ENCODE data around the gene MAP3K14. TPM values are rescaled to one million over a fixed set of nuclear protein-coding genes. Genes with fewer than 3 reads are reported as not detected.
A peak's percentile ranks its signal among the peaks of the same experiment; 100 is the strongest.

MAP3K14 gene
- total RNA-seq, 1 donor from 2014 or later = 0.79 TPM

DNA sequence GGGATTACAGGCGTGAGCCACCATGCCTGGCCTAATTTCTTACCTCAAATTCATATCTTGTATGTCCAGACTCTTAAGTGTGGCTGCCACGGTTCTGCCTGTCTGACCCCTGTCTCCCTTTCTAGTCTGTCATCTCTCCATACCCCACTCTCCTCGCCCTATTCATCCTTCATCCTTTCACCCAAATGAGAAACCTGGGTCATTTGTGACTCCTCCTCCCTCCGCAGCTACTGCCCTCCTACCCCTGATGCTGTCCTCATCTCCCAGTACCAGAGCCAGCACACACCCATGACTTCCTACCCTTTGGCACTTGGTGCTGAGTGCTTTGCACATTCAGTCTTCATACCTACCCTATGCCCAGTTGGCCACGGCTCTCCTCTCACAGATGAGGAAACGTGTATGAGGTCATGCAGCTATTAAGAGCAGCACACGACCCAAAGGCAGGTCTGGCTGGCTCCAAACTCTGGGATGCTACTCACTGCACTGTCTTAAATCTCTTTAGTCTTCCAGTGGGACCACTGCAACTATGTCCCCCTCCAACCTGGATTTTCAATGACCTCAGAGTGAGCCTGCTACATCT, 56.5 kb downstream of the MAP3K14 start:
- Histone ChIP-seq H3K36me3 (ENCODE audit: control insufficient read depth, insufficient read depth, low read length) (peaks cover 6% of the 10 kb centered on the region), H3K4me3 (ENCODE audit: low read depth, low read length) (no peak overlapping the region), H3K27me3 (ENCODE audit: control insufficient read depth, insufficient read depth, low read length) (no peaks in the 10 kb centered on the region)
- DNase-seq (ENCODE audit: low read depth) (no peak), FAIRE-seq (no peak)
- TF ChIP-seq, protein P1, sequence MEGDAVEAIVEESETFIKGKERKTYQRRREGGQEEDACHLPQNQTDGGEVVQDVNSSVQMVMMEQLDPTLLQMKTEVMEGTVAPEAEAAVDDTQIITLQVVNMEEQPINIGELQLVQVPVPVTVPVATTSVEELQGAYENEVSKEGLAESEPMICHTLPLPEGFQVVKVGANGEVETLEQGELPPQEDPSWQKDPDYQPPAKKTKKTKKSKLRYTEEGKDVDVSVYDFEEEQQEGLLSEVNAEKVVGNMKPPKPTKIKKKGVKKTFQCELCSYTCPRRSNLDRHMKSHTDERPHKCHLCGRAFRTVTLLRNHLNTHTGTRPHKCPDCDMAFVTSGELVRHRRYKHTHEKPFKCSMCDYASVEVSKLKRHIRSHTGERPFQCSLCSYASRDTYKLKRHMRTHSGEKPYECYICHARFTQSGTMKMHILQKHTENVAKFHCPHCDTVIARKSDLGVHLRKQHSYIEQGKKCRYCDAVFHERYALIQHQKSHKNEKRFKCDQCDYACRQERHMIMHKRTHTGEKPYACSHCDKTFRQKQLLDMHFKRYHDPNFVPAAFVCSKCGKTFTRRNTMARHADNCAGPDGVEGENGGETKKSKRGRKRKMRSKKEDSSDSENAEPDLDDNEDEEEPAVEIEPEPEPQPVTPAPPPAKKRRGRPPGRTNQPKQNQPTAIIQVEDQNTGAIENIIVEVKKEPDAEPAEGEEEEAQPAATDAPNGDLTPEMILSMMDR (IDR thresholded peaks at IDR 0.05; ENCODE audit: insufficient read depth, low read length, severe bottlenecking) = no peak

- Histone ChIP-seq H3K36me3 (ENCODE audit: control insufficient read depth, insufficient read depth, low read length) (no peaks in the 10 kb centered on the region), H3K4me3 (ENCODE audit: low read depth, low read length) (no peak overlapping the region), H3K27me3 (ENCODE audit: control insufficient read depth, insufficient read depth, low read length) (no peaks in the 10 kb centered on the region)
- TF ChIP-seq, protein P1 (IDR thresholded peaks at IDR 0.05; ENCODE audit: insufficient read depth, low read length, severe bottlenecking) = no peak
- FAIRE-seq (no peak), DNase-seq (ENCODE audit: low read depth) (no peak)
These were observed 57.8 kb downstream of the MAP3K14 start for GRCh38 chr17:45258981-45259380.

DNA sequence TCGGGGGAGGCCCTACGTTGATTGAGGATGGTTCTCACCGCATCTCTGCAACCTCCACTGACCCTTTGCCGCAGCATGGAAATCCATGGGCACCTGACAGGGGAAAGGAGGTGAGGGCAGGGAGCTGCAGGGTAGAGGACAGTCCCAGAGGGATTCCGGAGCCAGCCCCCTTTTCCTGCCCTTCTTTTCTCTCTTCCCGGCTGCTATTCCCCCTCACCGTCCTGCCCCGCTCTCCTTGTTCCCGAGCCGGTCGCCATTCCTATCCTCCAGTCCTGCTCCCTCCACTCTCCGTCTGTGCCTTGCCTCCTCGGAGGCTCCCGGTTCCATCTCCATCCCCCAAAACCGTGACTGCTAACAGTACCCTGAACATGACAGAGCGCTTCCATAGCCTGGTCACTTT, 59.7 kb downstream of the MAP3K14 start:
- no peak for DNase-seq (ENCODE audit: low read depth)
- no peaks in the 10 kb centered on the region for H3K27me3 ChIP-seq (ENCODE audit: control insufficient read depth, insufficient read depth, low read length)
- no peak overlapping the region for H3K4me3 ChIP-seq (ENCODE audit: low read depth, low read length)
- TF ChIP-seq, protein P1 (IDR thresholded peaks at IDR 0.05; ENCODE audit: insufficient read depth, low read length, severe bottlenecking) = no peak
- no peak for FAIRE-seq
- H3K36me3 ChIP-seq (ENCODE audit: control insufficient read depth, insufficient read depth, low read length) = no peaks in the 10 kb centered on the region

DNA sequence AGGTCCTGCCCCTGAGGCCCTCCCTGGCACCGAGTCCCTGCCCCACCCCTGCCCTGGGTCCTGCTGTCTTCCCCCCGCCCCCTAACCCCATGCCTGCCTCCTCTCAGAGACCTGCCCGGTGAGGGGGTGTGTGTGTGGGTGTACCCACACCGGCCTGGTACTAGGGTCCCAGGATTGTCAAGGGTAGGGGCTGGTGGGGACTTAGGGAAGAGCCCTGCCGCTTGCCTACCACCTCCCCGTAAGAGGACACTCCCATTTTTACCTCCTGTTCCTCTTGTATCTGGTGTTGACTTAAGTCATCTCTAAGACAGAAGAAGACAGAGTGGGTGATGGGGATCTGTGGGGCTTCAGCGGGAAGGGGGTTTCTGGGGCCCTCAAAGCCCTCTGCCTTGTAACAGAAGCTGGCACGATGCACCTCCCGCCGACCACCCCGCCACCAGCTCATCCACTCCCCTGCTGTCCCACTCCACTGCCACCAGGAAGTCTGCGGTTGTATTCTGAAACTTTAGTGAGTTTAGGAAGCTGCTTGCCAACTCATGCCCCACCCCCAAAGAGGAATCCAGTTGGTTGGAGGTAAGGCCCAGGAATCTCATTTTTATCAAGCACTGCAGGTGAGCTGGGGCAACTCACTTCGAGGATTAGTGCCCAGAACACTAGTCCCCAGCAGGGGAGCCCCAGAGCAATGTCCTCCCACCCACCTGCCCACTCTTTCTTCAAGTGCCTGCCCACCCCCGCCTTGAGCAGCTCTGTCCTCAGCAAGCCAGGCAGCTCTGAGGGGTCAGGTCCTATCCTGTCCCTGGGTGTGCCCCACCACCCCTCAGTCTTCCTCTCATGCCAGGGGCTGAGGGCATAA, 60.5 kb downstream of the MAP3K14 start:
- H3K4me3 ChIP-seq (ENCODE audit: low read depth, low read length) = no peak overlapping the region
- no peaks in the 10 kb centered on the region for H3K27me3 ChIP-seq (ENCODE audit: control insufficient read depth, insufficient read depth, low read length)
- DNase-seq (ENCODE audit: low read depth) (no peak), FAIRE-seq (no peak)
- TF ChIP-seq, protein P1 (IDR thresholded peaks at IDR 0.05; ENCODE audit: insufficient read depth, low read length, severe bottlenecking) = peak; percentile 21
- H3K36me3 ChIP-seq (ENCODE audit: control insufficient read depth, insufficient read depth, low read length) = no peaks in the 10 kb centered on the region

DNA sequence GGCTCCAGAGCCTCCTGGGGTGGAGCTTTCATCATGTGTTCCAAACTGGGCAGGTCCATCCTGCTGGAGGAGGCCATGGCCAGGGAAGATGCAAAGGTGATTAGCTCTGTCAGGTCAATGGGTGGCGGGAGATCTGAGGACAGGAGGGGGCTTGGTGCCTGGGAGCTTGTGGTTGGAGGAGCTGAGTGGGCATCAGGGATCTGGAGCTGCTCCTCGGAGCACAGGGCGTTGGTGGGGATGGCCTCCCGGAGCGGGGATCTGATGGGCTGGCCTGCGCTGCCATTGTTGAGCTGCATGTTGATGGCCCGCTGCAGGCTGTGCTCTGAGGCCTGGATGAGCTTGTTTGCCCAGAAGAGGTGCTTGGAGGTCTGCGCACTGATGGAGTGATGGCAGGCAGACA, 61.5 kb downstream of the MAP3K14 start:
- DNase-seq (ENCODE audit: low read depth) (no peak), FAIRE-seq (no peak)
- H3K36me3 ChIP-seq (ENCODE audit: control insufficient read depth, insufficient read depth, low read length) = no peaks in the 10 kb centered on the region
- H3K27me3 ChIP-seq (ENCODE audit: control insufficient read depth, insufficient read depth, low read length) = no peaks in the 10 kb centered on the region
- H3K4me3 ChIP-seq (ENCODE audit: low read depth, low read length) = no peak overlapping the region
- TF ChIP-seq, protein P1 (IDR thresholded peaks at IDR 0.05; ENCODE audit: insufficient read depth, low read length, severe bottlenecking) = no peak
